GM19035 (cell line): ENCODE results near the gene NOC2L.

Experiments
- ATAC-seq: cut with Tn5 transposase; IDR thresholded peaks from one replicate; pipeline ENCODE4 v1.9.1; 2021; ENCODE audit not compliant: unreplicated experiment

NOC2L gene

GRCh38 chr1:958823-959730, at the start of gene NOC2L:
NOC2L (minus strand) TSS chr1:959256; CDS start chr1:959240, 16 bp downstream.
- ATAC-seq = peak; percentile 82

GRCh38 chr1:1006305-1007159, 47.5 kb upstream of the NOC2L start:
- no peak for ATAC-seq

- no peak for ATAC-seq
These were observed 46.8 kb upstream of the NOC2L start for GRCh38 chr1:1005774-1006304.

- no peak for ATAC-seq
These were observed 46.0 kb upstream of the NOC2L start for GRCh38 chr1:1004780-1005697.

- no peak for ATAC-seq
These were observed 45.3 kb upstream of the NOC2L start for GRCh38 chr1:1004420-1004779.

- ATAC-seq = no peak
These were observed 44.8 kb upstream of the NOC2L start for GRCh38 chr1:1003618-1004419.

- ATAC-seq = no peak
These were observed 42.2 kb upstream of the NOC2L start for GRCh38 chr1:1001057-1001783.

GRCh38 chr1:1000357-1001056, 41.5 kb upstream of the NOC2L start:
- no peak for ATAC-seq

- ATAC-seq = no peak
These were observed 40.8 kb upstream of the NOC2L start, which contains the start of gene HES4 for GRCh38 chr1:999725-1000356. HES4 (minus strand) TSS chr1:1000097; CDS start chr1:999973, 124 bp downstream.

- ATAC-seq = no peak
These were observed 40.1 kb upstream of the NOC2L start for GRCh38 chr1:998995-999724.

GRCh38 chr1:998745-998994, 39.6 kb upstream of the NOC2L start:
- no peak for ATAC-seq

GRCh38 chr1:997993-998744, 39.1 kb upstream of the NOC2L start:
- ATAC-seq = no peak

- ATAC-seq = no peak
These were observed 38.6 kb upstream of the NOC2L start for GRCh38 chr1:997713-997992.

- ATAC-seq = no peak
These were observed 38.0 kb upstream of the NOC2L start for GRCh38 chr1:996851-997712.

GRCh38 chr1:995665-996633, 36.9 kb upstream of the NOC2L start:
- ATAC-seq = no peak
